GM21515 (cell line): ENCODE data around the gene UAP1L1.
"Not testable (repeated sequence)": the region's sequence is repeated elsewhere in the genome, so short reads cannot be mapped to it uniquely, and the experiment has no call there.

ENCODE experiments used
- ATAC-seq: cut with Tn5 transposase; IDR thresholded peaks from one replicate; pipeline ENCODE4 v1.9.1; 2021; ENCODE audit not compliant: unreplicated experiment

Gene UAP1L1

GRCh38 chr9:137112564-137113384, 35.5 kb downstream of the UAP1L1 start:
- no peak for ATAC-seq

GRCh38 chr9:137113385-137114159, 36.3 kb downstream of the UAP1L1 start:
- ATAC-seq, result no peak

DNA sequence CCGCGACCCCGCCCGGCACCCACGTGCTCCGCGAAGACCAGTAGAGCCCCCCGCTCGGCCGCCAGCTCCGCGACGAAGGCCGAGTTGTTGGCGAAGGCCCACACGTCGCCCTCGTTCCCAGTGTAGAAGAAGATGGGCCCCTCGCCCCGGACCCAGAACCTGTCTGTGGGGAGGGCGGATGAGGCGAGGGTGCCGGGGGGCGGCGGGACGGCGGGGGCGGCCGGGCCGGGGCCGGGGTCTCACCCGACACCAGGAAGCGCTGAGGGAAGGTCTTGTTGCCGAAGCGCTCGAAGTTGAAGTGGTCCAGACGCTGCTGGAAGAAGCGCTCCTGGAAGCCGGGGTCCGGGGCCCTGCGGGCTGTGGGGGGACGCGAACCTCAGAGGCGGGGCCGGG, 36.9 kb downstream of the UAP1L1 start:
- ATAC-seq, result peak; percentile 24

GRCh38 chr9:137114613-137115393, 37.5 kb downstream of the UAP1L1 start, which contains the start of gene DPP7:
TSS of gene DPP7 (minus strand) at chr9:137114733. CDS start at chr9:137114713, 20 bp downstream.
- ATAC-seq, result peak; percentile 60

- no peak for ATAC-seq
Measured at GRCh38 chr9:137115394-137116026, 38.2 kb downstream of the UAP1L1 start.

DNA sequence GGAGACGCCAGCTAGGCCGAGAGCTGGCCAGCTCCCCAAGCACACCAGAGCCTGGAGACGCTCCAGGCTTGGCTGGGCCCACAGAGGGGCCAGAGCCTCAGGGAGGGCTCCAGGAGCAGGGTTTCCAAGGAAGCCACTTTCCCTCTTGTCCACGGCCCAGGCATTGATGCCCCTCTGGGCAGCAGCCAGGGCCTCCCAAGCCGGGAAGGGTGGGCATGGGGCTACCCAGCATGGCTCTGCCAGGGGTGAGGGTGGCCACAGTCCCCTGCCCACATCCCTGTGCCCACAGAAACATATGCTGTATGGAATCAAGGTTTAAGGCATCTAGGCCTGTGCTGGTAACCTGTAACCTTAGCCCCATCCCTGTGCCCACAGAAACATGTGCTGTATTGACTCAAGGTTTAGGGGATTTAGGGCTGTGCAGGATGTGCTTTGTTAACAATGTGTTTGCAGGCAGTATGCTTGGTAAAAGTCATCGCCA, 38.8 kb downstream of the UAP1L1 start:
- ATAC-seq, result no peak

GRCh38 chr9:137116728-137117127, 39.4 kb downstream of the UAP1L1 start:
- ATAC-seq, result no peak

DNA sequence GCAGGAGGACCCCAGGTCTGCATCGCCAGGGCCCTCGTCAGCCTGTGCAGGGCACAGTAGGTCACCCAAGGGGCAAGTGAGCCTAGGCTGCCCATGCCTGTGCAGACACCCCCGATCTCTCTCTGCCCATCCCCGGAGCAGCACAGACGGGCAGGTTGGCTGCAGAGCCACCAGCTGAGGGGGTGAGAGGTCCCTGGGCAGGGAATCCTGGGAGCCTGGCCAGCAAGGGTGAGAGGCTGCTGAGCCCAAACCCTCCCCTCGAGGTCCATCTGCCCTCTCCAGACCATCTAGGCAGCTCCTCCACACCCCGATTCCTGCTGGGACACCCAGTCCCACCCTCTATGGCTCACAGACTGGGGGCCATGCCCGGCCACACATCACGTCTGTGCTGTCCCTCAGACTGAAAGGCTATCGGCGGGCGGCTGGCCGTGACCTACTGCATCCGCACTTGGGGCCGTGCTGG, 40.0 kb downstream of the UAP1L1 start:
- ATAC-seq, result no peak

- not testable (repeated sequence) for ATAC-seq
Measured at GRCh38 chr9:137118092-137118603, 40.8 kb downstream of the UAP1L1 start.

DNA sequence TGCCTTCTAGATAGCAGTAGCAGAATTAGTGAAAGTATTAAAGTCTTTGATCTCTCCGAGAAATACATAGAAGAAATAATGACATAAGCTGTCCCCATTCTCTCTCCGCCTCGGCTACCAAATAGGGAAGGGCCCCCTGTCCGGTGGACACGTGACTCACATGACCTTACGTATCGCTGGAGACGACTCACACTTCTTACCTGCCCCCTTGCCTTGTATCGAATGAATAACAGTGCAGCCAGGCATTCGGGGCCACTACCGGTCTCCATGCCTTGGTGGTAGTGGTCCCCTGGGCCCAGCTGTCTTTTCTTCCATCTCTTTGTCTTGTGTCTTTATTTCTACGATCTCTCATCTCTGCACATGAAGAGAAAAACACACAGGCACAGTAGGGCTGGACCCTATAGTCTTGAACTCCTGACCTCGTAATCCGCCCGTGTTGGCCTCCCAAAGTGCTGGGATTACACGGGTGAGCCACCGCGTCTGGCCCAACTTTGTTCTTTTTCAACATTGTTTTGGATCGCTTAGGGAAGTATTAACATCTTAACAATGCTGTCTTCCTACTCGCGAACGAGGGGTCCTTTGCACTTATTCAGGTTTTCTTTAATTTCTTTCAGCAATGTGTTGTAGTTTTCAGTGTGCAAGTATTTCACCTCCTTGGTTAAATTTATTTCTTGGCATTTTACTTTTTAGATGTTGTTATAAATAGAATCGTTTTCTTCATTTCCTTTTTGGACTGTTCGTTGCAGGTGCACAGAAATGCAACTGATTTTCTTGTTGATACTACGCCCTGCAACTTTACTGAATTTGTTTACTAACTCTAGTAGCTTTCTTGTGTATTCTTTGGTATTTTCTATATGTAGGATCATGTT, 44.8 kb downstream of the UAP1L1 start:
- not testable (repeated sequence) for ATAC-seq

GRCh38 chr9:137122796-137123467, 45.6 kb downstream of the UAP1L1 start:
- not testable (repeated sequence) for ATAC-seq

- peak; percentile 42 for ATAC-seq
Measured at GRCh38 chr9:137123468-137123837, 46.1 kb downstream of the UAP1L1 start.

DNA sequence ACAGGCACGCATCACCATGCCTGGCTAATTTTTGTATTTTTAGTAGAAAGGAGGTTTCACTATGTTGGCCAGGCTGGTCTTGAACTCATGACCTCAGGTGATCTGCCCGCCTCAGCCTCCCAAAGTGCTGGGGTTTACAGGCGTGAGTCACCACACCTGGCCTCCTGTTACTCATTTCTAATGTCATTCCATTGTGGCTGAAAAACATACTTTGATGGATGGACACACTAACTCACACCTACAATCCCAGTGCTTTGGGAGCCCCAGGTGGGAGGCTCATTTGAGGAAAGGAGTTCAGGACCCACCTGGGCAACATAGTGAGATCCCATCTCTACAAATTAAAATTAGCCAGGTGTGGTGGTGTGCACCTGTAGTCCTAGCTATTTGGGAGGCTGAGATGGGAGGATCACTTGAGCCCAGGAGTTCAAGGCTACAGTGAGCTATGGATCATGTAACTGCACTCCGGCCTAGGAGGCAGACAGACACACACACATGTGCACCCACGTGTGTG, 46.7 kb downstream of the UAP1L1 start:
- not testable (repeated sequence) for ATAC-seq

GRCh38 chr9:137126786-137127185, 49.5 kb downstream of the UAP1L1 start:
- no peak for ATAC-seq

- ATAC-seq, result no peak
Measured at GRCh38 chr9:137127301-137128157, 50.2 kb downstream of the UAP1L1 start.

DNA sequence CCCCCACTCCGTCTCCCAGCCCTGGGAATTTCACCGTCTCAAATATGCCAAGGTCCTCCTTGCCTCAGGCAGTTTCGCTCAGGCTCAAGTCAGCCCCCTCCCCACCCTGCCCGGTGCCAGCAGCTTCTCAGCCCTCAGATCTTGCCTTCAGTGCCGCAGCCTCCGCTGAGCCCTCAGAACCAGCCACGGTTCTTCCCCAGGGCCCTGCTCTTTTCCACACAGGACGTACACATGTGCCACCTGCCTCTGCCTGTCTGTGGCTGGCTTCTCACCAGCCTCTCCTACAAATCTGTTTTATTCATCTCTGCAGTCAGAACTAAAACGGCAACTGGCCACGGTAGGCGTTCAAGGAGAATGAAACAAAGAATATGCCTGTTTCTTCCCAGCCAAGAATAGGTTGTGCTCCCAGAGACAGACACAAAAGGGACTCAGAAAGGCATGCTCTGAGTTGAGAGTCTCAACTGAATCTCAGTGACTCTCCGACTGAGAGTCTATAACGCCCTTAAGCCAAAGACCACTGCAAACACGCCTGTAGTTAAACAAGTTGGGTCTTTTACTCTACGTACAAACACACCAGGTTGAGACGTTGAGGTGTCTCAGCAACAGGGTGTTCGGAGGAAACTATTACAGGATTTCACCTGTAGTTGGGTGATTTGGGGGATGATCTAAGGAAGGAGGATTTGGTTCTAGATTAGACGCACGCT, 51.0 kb downstream of the UAP1L1 start:
- ATAC-seq, result no peak

- ATAC-seq, result peak; percentile 2
Measured at GRCh38 chr9:137128862-137129455, 51.6 kb downstream of the UAP1L1 start.
